Skin of body (tissue), 2 donors: ENCODE measurements around the gene MTMR11. TPM values are rescaled to one million over a fixed set of nuclear protein-coding genes. Genes with fewer than 3 reads are reported as not detected.

Experiments used
- DNase-seq: peaks from one replicate; lab custom pipeline; 2025; lab: John Stamatoyannopoulos, UW
- total RNA-seq: library from RNA; depleted of rRNA; stranded (reverse); fragments of >200 nt; gene quantifications from one replicate; pipeline ENCODE4 v1.2.3, GENCODE V29; 2014

The MTMR11 gene
- total RNA-seq, 1 donor from 2014 or later: 8.7 TPM

DNA sequence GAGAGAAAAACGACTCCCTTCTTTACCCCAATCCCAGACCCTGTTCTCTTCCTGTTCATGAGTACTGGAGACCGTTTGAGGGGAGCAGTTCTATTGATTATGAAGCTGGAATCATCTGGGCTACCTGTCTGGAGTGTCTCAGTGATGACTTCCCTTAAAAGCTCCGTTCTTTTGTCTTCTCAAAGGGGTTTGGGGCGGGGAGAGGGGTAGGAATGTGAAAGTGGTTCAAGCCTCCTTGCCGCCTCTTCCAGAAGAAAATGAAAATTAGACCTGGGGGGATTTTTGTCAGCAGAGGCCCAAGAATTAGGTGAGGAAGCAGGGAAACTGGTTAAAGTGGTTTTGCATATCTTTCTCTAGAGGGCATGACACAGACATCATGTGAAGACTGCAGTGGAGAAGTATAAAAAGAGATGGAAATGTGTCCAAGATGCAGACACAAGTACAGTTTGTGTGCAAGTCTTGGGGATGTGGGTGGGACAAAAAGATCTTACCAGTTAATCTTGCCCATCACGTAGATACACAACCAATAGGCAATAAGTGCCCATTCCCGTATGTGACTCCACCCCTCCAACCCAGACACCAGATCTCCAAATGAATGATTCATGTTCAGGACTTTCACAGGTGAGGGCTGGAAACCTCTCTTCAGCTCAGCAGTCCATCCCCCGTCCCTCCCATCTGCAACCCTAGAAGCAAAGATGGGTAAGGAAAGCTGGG, 470 bp upstream of the MTMR11 start:
- peak; percentile 30 for DNase-seq

DNA sequence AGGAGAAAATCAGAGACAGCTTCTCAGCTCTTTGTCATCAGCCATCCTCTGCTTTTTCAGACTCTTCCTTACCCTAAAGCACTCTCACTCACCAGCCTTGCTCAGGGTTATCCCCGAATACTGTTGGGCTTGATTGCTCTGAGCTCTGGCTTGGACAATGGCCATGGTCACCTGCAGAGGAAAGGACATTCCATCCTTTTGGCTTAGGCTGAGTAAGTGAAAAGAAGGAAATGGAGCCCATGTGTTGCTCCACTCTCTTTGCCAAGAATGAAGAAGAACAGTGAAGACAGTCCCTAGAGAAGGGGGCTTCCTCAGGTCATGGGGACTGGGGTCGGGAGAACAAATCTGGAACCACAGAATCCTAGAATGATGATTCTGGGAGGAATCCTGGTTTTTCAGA, 2.3 kb downstream of the MTMR11 start:
- peak; percentile 7 for DNase-seq

- DNase-seq: no peak
These were observed 3.5 kb downstream of the MTMR11 start for GRCh38 chr1:149933208-149933607.

GRCh38 chr1:149932474-149932873, 4.2 kb downstream of the MTMR11 start:
- DNase-seq: no peak

DNA sequence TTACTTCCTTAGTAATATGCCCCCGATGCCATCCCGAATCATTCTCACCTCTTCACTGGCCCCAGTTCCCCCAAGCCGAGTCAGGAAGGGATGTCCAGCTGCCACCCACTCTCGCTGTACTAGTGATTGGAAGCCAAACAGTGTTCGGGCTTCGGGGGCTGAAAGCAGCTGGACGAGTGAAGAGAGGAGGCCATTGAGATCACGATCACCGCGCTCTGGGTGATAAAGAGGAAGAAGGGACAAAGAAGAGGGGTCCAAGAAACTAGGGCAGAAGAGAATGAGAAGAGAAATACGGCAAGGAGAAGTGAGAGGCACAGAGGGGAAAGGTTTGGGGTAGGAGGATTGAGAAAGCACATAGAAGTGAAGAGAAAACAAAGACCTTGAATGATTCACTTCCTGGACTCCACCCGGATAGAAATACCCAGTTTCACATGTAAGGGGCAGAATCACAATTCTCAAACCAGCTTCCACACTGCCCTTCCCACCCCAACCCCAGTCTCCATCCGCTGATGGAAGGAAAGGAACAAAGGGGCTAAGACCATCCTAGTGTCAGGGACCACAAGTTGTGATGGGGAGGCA, 5.4 kb downstream of the MTMR11 start:
- no peak for DNase-seq

DNA sequence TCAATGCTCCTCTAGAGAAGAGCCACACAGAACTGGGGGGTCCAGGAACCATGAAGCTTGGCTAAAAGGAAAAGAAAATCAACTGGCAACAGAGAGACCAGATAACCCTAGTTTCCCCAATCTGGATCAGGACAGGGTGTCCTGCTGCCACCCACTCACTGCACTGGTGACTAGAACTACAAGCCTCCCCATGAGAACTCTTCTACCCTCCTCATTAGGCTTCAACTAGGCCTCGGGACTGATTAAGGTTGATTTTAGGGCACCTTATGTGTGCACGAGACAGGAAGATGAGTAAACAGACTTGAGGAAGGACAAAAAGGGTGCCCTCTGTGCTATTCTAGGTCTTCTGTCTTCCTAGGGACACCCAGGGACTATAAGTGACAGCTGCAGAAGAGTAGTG, 6.8 kb downstream of the MTMR11 start:
- DNase-seq: no peak

GRCh38 chr1:149928401-149928724, 8.3 kb downstream of the MTMR11 start:
- DNase-seq: no peak

- peak; percentile 89 for DNase-seq
These were observed 8.9 kb downstream of the MTMR11 start, which contains the start of gene SF3B4 for GRCh38 chr1:149927563-149928400. TSS of gene SF3B4 (minus strand) at chr1:149927803. CDS start at chr1:149927759, 44 bp downstream.

DNA sequence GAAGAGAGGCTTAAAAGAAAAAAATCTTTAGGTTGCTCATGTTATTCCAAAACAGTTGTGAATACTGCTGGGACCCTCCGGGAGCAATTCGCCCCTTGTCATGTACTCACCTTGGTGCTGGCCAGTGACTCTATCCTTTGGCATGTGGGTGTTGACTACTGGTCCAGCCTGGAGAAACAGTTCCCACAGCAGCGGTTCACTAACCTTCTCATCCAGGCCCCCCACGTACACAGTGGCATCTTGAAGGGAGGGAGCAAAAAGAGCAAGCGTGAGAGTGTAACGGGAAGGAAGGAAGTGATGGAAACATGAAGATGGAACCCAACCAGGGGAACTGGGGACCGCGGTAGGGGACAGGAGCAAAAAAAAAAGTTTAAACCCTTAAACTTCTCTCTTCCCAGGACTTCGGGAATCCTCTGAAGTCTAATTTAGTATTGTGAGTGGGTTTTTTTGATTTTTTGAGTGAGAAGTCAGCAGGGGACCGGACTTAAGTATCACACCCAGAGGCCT, 9.6 kb downstream of the MTMR11 start:
- no peak for DNase-seq

DNA sequence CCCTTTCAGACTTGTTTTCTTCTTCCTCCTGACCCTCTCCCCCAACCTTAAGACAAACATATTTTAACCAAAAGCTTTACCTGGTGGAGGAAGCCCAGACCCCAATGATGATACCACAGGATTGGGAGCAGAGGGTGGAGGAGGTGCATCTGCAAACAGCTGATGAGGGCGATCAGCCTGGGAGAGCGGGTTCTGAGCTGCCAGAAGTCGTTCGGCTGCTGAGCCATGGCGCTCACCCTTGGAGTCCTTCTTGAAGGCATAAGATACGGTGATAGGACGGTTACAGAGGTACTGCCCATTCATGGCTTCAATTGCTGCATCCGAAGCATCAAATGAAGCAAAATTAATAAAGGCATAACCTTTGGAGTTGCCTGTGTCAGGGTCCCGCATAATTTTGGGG, 10.4 kb downstream of the MTMR11 start:
- no peak for DNase-seq

DNA sequence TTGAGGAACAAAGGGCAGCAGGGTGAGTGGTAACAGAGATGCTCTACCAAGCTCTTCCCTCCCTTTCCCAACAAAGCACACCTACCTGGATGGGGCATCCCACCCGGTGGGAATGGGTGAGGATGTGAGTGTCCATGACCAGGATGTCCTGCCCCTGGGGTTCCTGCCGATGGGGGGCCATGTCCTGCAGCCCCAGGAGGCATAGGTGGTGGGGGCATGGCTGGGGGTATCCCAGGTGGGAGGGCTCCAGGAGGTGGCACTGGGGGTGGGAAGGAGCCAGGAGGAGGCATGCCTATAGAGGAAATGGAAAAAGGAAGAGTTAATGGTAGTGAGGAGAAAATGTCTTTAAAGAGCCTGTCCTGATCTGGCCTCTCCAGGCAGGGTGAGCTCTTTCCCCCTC, 10.9 kb downstream of the MTMR11 start:
- no peak for DNase-seq

DNA sequence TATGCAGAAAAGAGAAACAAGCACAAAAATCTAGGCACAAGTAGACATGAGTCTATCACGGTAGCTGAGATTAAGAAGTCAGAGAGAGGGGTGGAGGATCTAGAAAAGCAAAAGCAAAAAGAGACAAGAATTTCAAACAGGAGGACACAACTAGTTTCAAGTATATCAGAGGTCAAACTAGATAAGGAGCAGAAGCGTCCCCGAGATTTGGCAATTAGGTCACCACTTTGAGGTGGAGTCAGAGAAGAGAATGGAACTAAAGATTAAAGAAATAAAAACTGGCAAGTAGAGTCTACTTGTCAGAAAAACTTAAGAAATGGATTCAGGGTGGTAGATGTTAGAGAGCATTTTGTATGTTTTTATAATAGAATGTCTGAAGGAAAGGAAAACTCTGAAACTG, 11.3 kb downstream of the MTMR11 start:
- DNase-seq: no peak

DNA sequence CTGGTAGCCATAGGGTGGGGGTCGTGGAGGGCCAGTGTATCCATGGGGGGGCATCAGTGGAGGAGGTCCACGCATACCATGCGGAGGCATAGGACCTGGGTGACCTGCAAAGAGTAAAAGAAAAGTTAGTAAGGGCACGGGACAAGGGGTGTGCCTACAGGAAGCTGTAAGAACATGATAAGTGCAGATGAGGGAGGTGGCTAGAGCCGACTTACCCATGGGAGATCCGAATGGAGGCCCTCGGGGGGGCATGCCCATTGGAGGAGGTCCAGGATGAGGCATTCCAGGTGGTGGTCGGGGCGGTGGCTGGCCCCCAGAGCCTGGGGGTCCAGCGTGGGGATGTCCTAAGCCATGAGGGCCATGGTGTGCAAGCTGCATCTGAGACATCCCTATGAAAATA, 13.1 kb downstream of the MTMR11 start:
- DNase-seq: no peak

- DNase-seq: no peak
These were observed 19.0 kb downstream of the MTMR11 start, which contains the start of gene SV2A for GRCh38 chr1:149917571-149918144. TSS of gene SV2A (minus strand) at chr1:149917844. CDS start at chr1:149913840, 4,004 bp downstream.

- no peak for DNase-seq
These were observed 19.8 kb downstream of the MTMR11 start for GRCh38 chr1:149916898-149917252.

DNA sequence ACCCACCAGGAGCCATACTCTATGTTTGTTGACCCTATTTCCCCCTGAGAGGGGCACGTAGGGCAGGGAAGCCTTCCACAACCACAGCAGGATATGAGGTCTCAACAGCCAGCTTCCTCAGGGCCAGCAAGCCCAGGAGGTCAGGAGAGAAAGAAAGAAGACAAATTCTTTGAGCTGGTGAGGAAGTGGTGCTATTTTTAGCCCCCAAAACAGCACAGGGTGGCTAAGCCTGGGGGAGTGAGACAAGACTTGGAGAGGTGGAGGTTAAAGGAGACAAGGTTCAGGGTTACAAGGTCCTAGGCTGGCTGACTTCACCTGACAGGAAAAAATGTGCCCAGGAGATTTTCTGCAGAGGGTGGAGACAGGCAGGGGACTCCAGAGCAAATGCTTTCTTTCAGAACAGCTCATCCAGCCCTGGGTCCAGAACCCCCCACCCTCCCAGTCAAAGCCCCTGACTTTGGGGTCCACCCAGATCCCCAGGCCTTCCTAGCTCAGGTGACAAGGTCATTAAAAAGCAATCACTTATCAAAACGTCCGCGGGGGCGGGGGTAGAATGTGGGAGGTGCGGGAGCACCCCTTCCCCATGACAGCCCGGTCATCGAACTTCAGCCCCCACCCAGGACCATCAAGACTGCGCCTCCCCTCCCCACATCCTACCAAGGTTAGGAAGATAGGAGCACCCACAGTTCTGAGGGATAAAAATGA, 20.3 kb downstream of the MTMR11 start:
- no peak for DNase-seq

DNA sequence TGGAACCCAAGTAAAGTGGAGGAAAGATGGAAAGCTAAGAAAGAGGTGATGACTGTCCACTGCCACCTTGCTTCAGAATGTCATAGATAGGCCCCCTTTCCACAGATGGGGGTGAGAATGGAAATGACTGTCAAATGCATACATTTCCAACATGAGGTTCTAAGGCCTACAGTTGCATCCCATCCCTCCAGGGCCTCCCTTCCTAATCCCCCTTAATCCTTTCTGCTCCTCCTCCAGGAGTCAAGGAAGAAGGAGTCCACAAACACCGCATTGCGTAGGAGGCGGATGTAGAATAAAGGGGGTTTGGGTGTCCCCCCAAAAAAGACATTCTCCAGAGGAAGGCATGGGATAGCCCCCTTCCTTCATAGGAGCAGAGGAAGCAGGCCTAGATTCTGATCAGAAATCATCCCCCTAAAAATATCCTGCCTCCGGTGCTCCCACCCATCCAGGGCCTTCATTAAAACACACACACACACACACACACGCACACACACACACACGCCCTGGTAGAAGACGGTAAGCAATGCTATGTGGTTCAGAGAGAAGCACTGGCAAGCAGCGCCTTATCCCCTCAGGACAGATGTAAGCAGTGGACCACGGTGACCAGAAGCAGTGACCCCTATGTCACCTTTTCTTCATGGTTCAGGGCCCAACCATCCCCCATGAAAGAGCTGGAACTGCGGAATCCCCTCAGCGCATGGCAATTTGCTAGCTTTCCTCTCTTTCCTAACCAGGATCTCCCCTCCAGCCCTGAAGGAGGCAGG, 21.1 kb downstream of the MTMR11 start:
- DNase-seq: no peak

DNA sequence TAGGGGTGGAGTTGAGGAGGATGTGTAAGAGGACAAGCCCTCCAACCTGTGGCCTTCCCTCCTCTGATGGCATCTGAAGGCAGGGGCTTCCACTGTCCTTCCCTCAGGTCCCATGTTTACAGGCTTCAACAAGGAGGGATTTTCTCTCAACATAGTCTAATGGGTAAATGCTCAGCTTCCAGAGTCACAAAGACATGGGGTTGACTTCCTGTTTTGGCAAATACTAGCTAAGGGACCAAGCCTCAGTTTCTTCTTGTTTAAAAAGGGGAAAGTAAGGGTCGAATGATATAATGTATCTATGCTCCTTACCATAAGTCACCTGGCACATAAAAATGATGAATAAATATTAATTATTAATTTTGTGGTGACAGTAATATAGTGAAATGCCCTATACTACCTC, 22.1 kb downstream of the MTMR11 start:
- no peak for DNase-seq

DNA sequence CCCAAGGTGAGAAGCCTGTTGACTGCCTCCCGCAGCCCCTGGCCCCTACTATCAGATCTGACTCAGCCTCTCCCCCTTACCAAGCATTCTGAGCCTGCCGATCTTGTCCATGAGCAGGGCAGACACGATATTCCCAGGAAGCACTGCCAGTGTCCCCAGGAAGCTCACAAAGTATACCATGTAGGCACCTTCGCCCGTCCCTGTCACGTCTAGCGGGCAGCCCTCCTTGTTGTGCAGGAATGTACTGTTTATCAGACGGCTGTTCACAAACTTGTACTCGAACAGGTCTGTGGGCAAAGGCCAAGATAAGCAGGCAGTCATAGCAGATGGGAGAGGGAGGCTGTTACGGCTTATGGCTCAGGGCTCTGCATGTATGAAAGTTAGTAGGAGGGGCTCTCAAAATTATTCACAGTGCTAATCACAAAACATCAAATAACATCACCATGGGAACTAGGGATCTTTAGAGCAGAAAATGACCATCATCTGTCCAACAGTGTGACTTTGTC, 30.1 kb downstream of the MTMR11 start:
- DNase-seq: no peak

DNA sequence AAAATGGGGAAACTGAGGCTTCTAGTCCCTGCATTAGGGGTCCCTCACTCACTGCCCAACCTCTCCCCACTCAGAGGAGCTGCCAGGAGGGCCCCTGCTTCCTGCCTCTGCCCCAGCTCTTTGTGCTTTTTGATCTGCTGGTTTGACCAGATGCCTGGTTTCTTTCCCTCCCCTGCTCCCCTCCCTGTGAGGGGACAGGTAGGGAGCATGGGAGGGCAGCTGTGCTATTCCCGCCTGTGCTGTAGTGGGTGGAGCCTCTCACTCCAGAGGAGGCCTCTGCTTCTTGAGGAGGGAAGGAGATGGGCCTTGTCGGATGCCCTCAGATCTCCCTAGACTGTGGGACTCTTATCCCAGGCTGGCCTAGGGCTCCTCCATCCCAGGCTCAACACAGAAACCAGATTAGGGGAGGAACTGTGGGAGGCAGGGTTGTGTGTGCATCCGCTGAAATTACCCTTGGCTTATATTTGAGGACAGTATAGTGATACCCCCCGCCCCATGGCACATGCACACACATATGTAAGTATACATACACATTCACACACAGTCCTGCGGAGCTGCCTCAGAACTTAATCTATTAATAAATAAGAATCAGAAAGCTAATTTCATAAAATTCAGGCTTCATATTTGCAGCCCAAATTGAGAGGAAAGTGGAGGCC, 32.7 kb downstream of the MTMR11 start:
- DNase-seq: no peak
